SK-N-MC (cell line): Measurements from ENCODE around the gene PRKG1.

Experiments used
- EZH2 ChIP-seq: fragments of 200-600 bp; sonication (generic); IDR thresholded peaks from one replicate; pipeline ENCODE4 v1.6.1; 2017; ENCODE audit warnings: antibody characterized with exemption
- POLR2AphosphoS5 ChIP-seq: IDR thresholded peaks from 2 replicates; pipeline ENCODE4 v1.6.1; 2012; ENCODE audit warnings: mild to moderate bottlenecking, low read depth, low read length, borderline replicate concordance

DNA sequence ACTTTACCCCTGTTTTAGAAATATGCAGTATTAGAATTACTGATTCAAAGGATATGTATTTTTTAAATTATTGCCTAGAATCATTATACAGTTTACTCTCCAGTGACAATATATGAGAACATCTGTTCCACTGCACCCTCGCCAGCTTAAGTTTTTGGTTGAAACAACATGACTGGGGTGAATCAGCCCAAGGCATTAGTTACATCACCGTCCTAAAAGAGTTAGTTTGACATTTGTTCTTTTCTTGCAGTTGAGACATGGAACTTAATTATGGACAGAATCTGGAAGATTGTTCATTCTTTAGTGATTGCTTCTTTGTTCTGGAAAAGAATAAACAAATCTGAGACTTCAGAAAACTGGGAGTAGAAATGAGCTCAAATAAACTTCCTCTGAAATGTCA, 1072.5 kb downstream of the PRKG1 start:
- no peak for TF ChIP-seq EZH2
- TF ChIP-seq POLR2AphosphoS5: no peak
